H1 (cell line): ENCODE measurements around the gene ZNF3. TPM values are rescaled to one million over a fixed set of nuclear protein-coding genes. Genes with fewer than 3 reads are reported as not detected.

ENCODE experiments used
- CTCF ChIA-PET: fragments of 300-600 bp; sonication (Branson Sonifier 250); formaldehyde crosslinking; loops from one replicate; lab custom pipeline; 2021; ENCODE audit not compliant: partially characterized antibody; lab: Charles Lee
- POLR2A ChIA-PET: fragments of 300-600 bp; sonication (Branson Sonifier 250); formaldehyde crosslinking; loops from one replicate; lab custom pipeline; 2021; ENCODE audit warnings: inconsistent platforms; ENCODE audit not compliant: partially characterized antibody; lab: Charles Lee
- DNase-seq, 2 experiments: peaks; one replicate each; pipeline versions ENCODE4 v3.0.0 to v3.0.0-alpha.2; 2010 to 2022; ENCODE audit warnings: low spot score in 2 of 2, low read depth in 1 of 2, mixed read lengths in 1 of 2
- FAIRE-seq: peaks from 2 replicates; lab custom pipeline; 2011; peaks lifted over from hg19 to GRCh38; lab: Jason Lieb, UNC
- H2AFZ ChIP-seq: 2 replicates; pipeline ENCODE4 v1.8.1; 2012; ENCODE audit warnings: low read length, inconsistent platforms
- H2AK5ac ChIP-seq: 2 replicates; pipeline ENCODE4 v1.6.1; 2013; ENCODE audit warnings: low read depth, low read length
- H2BK120ac ChIP-seq: replicated peaks from 2 replicates; pipeline ENCODE3; 2013; ENCODE audit warnings: low read depth, low read length, inconsistent platforms
- H2BK12ac ChIP-seq: 2 replicates; pipeline ENCODE4 v1.6.1; 2013; ENCODE audit warnings: low read depth, low read length
- H2BK15ac ChIP-seq: 2 replicates; pipeline ENCODE4 v1.6.1; 2013; ENCODE audit warnings: low read length
- H2BK20ac ChIP-seq: 2 replicates; pipeline ENCODE4 v1.6.1; 2013; ENCODE audit warnings: low read length
- H2BK5ac ChIP-seq: 2 replicates; pipeline ENCODE4 v1.6.1; 2013; ENCODE audit warnings: low read depth, low read length
- H3K14ac ChIP-seq: 2 replicates; pipeline ENCODE4 v1.6.1; 2013; ENCODE audit warnings: inconsistent platforms; ENCODE audit not compliant: insufficient read length
- H3K18ac ChIP-seq: 2 replicates; pipeline ENCODE4 v1.6.1; 2013; ENCODE audit warnings: low read length; ENCODE audit errors: extremely low read depth
- H3K23ac ChIP-seq: 2 replicates; pipeline ENCODE4 v1.6.1; 2013; ENCODE audit warnings: inconsistent platforms; ENCODE audit not compliant: insufficient read length
- H3K23me2 ChIP-seq: 2 replicates; pipeline ENCODE4 v1.6.1; 2013; ENCODE audit warnings: low read depth, low read length
- H3K27ac ChIP-seq: 2 replicates; pipeline ENCODE4 v1.6.1; 2011; ENCODE audit warnings: low read depth, low read length, inconsistent platforms
- H3K27me3 ChIP-seq, 4 experiments: replicated peaks in 1 of 4; 1 replicate in 1 of 4; 2 replicates in 3 of 4; pipeline versions ENCODE4 v1.6.1 to v1.8.1; 2011 to 2013; ENCODE audit warnings: low read length in 3 of 4, mild to moderate bottlenecking in 3 of 4, inconsistent platforms in 2 of 4, mixed read lengths in 2 of 4, moderate library complexity in 1 of 4; ENCODE audit not compliant: control insufficient read depth in 3 of 4, insufficient read depth in 3 of 4; ENCODE audit errors: extremely low read depth in 1 of 4
- H3K36me3 ChIP-seq, 4 experiments: 2 replicates each; pipeline versions ENCODE4 v1.6.1 to v1.8.1; 2011 to 2013; ENCODE audit warnings: mild to moderate bottlenecking in 4 of 4, low read length in 3 of 4, moderate library complexity in 2 of 4, control low read depth in 1 of 4, inconsistent platforms in 1 of 4; ENCODE audit not compliant: insufficient read depth in 4 of 4, control insufficient read depth in 2 of 4
- H3K4ac ChIP-seq: replicated peaks from 2 replicates; pipeline ENCODE3; 2013; ENCODE audit warnings: low read length, low read depth, mixed read lengths, inconsistent platforms; ENCODE audit not compliant: insufficient read length
- H3K4me1 ChIP-seq, 4 experiments: replicated peaks in 1 of 4; 1 replicate in 1 of 4; 2 replicates in 3 of 4; pipeline versions ENCODE4 v1.6.1 to v1.8.1; 2011 to 2013; ENCODE audit warnings: low read length in 3 of 4, inconsistent platforms in 2 of 4, mixed read lengths in 1 of 4; ENCODE audit not compliant: insufficient read depth in 4 of 4, control insufficient read depth in 3 of 4
- H3K4me2 ChIP-seq, 2 experiments: 2 replicates each; pipeline versions ENCODE4 v1.6.1 to v1.8.1; 2011 to 2013; ENCODE audit warnings: low read depth in 2 of 2, low read length in 2 of 2, control low read depth in 1 of 2, inconsistent platforms in 1 of 2, mild to moderate bottlenecking in 1 of 2; ENCODE audit not compliant: insufficient read depth in 1 of 2
- H3K4me3 ChIP-seq, 4 experiments: fragments of 200-600, 300-600 bp in 1 of 4; sonication (generic), shearing (Covaris generic), sonication (Bioruptor Twin) in 1 of 4; 2 replicates each; pipeline versions ENCODE4 v1.5.1 to v1.8.1; 2011 to 2016; ENCODE audit warnings: low read length in 4 of 4, low read depth in 3 of 4, control low read depth in 2 of 4, inconsistent platforms in 2 of 4, mild to moderate bottlenecking in 2 of 4, mixed read lengths in 1 of 4, moderate library complexity in 1 of 4; ENCODE audit not compliant: insufficient read depth in 2 of 4; ENCODE audit errors: extremely low read depth in 1 of 4
- H3K56ac ChIP-seq: replicated peaks from 2 replicates; pipeline ENCODE3; 2013; ENCODE audit warnings: low read depth, mild to moderate bottlenecking, mixed read lengths, low read length, inconsistent platforms; ENCODE audit not compliant: insufficient read length
- H3K79me1 ChIP-seq: 2 replicates; pipeline ENCODE4 v1.6.1; 2013; ENCODE audit warnings: low read depth, low read length, control low read depth
- H3K79me2 ChIP-seq, 2 experiments: 2 replicates each; pipeline versions ENCODE4 v1.6.1 to v1.8.1; 2012 to 2013; ENCODE audit warnings: low read length in 2 of 2, mild to moderate bottlenecking in 2 of 2, inconsistent platforms in 1 of 2; ENCODE audit not compliant: insufficient read depth in 2 of 2, control insufficient read depth in 1 of 2
- H3K9ac ChIP-seq, 4 experiments: replicated peaks in 1 of 4; 1 replicate in 1 of 4; 2 replicates in 3 of 4; pipeline versions ENCODE4 v1.6.1 to v1.8.1; 2011 to 2013; ENCODE audit warnings: low read depth in 3 of 4, low read length in 3 of 4, control low read depth in 2 of 4, mild to moderate bottlenecking in 2 of 4, moderate library complexity in 2 of 4, inconsistent platforms in 1 of 4; ENCODE audit errors: extremely low read depth in 1 of 4
- H3K9me3 ChIP-seq, 2 experiments: 2 replicates each; pipeline versions ENCODE4 v1.6.1 to v1.8.1; 2012 to 2013; ENCODE audit warnings: mild to moderate bottlenecking in 2 of 2, moderate library complexity in 2 of 2, control low read depth in 1 of 2, inconsistent platforms in 1 of 2, low read depth in 1 of 2, low read length in 1 of 2, mixed read lengths in 1 of 2; ENCODE audit not compliant: insufficient read depth in 2 of 2
- H4K20me1 ChIP-seq, 2 experiments: replicated peaks in 1 of 2; 2 replicates each; pipeline versions ENCODE3 to v1.8.1; 2011 to 2013; ENCODE audit warnings: inconsistent platforms in 2 of 2, low read length in 2 of 2, mild to moderate bottlenecking in 1 of 2; ENCODE audit not compliant: insufficient read depth in 2 of 2, control insufficient read depth in 1 of 2
- H4K5ac ChIP-seq: 2 replicates; pipeline ENCODE4 v1.6.1; 2013; ENCODE audit warnings: low read length, low read depth, mixed read lengths, inconsistent platforms; ENCODE audit not compliant: insufficient read length
- H4K8ac ChIP-seq: 2 replicates; pipeline ENCODE4 v1.8.0; 2013; ENCODE audit warnings: mild to moderate bottlenecking, moderate library complexity, low read length, inconsistent platforms; ENCODE audit not compliant: insufficient read depth; ENCODE audit errors: extremely low read depth
- H4K91ac ChIP-seq: replicated peaks from 2 replicates; pipeline ENCODE3; 2013; ENCODE audit warnings: low read length, mixed read lengths, inconsistent platforms; ENCODE audit not compliant: insufficient read length
- BRCA1 ChIP-seq: IDR thresholded peaks from 2 replicates; pipeline ENCODE4 v1.6.1; 2012; ENCODE audit warnings: low read depth, low read length, improper control_type of control experiment
- CEBPB ChIP-seq: IDR thresholded peaks from 2 replicates; pipeline ENCODE4 v1.6.1; 2012; ENCODE audit warnings: low read depth, low read length
- POLR2A ChIP-seq, 2 experiments: IDR thresholded peaks; 1 replicate in 1 of 2; 2 replicates in 1 of 2; pipeline ENCODE4 v1.6.1; 2011; ENCODE audit warnings: low read depth in 2 of 2, low read length in 2 of 2, mild to moderate bottlenecking in 2 of 2; ENCODE audit errors: control extremely low read depth in 1 of 2
- RAD21 ChIP-seq, 2 experiments: IDR thresholded peaks in 1 of 2; conservative IDR thresholded peaks in 1 of 2; 2 replicates each; pipeline ENCODE4 v1.6.1; 2011; ENCODE audit warnings: low read depth in 2 of 2, low read length in 2 of 2, improper control_type of control experiment in 1 of 2, inconsistent platforms in 1 of 2, mild to moderate bottlenecking in 1 of 2, moderate library complexity in 1 of 2
- SIN3A ChIP-seq, 2 experiments: IDR thresholded peaks in 1 of 2; conservative IDR thresholded peaks in 1 of 2; 2 replicates each; pipeline ENCODE4 v1.6.1; 2011 to 2012; ENCODE audit warnings: low read length in 2 of 2, improper control_type of control experiment in 1 of 2, low read depth in 1 of 2, mild to moderate bottlenecking in 1 of 2
- SP2 ChIP-seq: IDR thresholded peaks from 2 replicates; pipeline ENCODE4 v1.6.1; 2012; ENCODE audit warnings: mild to moderate bottlenecking, low read length, inconsistent platforms
- SUZ12 ChIP-seq: fragments of 200-600 bp; sonication (generic); IDR thresholded peaks from 2 replicates; pipeline ENCODE4 v1.6.1; 2012; ENCODE audit warnings: mild to moderate bottlenecking, inconsistent platforms, low read length, moderate library complexity, mixed read lengths
- TAF7 ChIP-seq: optimal IDR thresholded peaks from 2 replicates; pipeline ENCODE3; 2011; ENCODE audit warnings: low read depth, mild to moderate bottlenecking, inconsistent platforms, low read length, moderate library complexity, borderline replicate concordance
- WGBS, 2 experiments: shearing (Covaris generic) in 1 of 2; methylation state at CpG; one replicate each; pipeline versions ENCODE4 v1.1.6 to v1.1.7; 2013 to 2015; ENCODE audit warnings: low lambda C conversion rate in 2 of 2, mixed read lengths in 2 of 2, inconsistent platforms in 1 of 2, low coverage in 1 of 2, missing lambda C conversion rate in 1 of 2; ENCODE audit not compliant: insufficient replicate concordance in 2 of 2, insufficient coverage in 1 of 2, insufficient read length in 1 of 2; ENCODE audit errors: extremely low coverage in 1 of 2, missing lambda C conversion rate in 1 of 2; 5-methylcytosine and 5-hydroxymethylcytosine counted together
- polyA plus RNA-seq, 7 experiments: library from polyadenylated mRNA; depleted of rRNA in 3 of 7; stranded (reverse) in 5 of 7; unstranded in 2 of 7; fragments of >200 nt in 5 of 7; fragments of 200-250 nt in 2 of 7; gene quantifications; 1 replicate in 5 of 7; 2 replicates in 1 of 7; 4 replicates in 1 of 7; pipeline versions ENCODE4 v1.2.1 to v1.2.3, GENCODE V29; 2011 to 2013; ENCODE audit warnings: missing spikeins in 2 of 7, mixed read lengths in 2 of 7
- total RNA-seq: library from RNA; stranded (reverse); fragmentation: NEBNext Ultra II Directional; extraction: Animal tissue kit (Norgen Biotek cat#: 25700); gene quantifications from 2 replicates; pipeline ENCODE4 v1.2.1, GENCODE V29; 2021
- TF ChIP-seq, protein P1 (sequence below): IDR thresholded peaks from 2 replicates; pipeline ENCODE4 v1.6.1; 2011; ENCODE audit warnings: low read depth, mild to moderate bottlenecking, low read length; ENCODE audit not compliant: insufficient read depth

ZNF3 gene
- total and polyA plus RNA-seq, 2 of the 8 experiments (the other 6 are each of a cell fraction or from before 2014, with no cell fraction given): 26.9 to 49.1 TPM

DNA sequence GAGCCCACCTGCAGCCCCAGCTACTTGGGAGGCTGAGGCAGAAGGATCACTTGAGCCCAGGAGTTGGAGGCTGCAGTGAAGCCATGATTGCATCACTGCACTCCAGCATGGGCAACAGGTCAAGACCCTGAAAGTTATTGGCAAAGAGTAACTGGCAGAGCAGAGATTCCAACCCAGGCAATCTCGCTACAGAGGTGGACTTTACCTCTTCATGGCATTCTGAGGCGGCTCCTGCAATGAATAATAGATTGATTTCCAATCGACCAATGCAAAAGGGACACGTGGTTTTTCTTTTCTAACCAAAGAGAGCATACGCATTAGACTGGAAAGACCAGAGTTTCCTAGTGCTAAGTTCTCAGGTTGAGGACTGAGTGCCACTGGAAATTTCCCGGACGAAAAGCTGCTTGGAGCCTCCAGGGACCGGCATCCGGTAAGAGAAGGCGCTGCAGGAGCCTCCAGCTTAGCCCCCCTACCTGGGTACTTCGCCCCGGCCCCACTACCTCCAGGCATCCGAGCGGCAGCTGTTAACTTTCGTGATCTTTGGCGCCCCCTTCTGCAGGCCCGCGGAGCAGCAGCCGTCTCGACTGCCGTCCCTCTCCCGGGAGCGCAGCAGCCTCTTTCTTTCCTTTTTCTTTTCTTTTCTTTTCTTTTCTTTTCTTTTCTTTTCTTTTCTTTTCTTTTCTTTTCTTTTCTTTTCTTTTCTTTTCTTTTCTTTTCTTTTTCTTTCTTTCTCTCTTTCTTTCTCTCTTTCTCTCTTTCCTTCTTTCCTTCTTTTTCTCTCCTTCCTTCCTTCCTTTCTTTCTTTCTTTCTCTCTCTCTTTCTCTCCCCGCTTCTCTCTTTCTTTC is 49.3 kb upstream of the ZNF3 start:
- FAIRE-seq (no peak), DNase-seq (peak in 1 of 2 experiments; percentile 99)
- peaks cover 0 to 11% (median 0%) of the 10 kb centered on the region in 4 experiments; a peak in 2 of 7 replicates for H3K27me3 ChIP-seq
- H3K79me1 ChIP-seq: no peaks in the 10 kb centered on the region
- WGBS, 2 experiments: 9% methylated on average over 24 of the region's 24 CpGs; no CpG with 5 or more reads in 1 of the 2 experiments
- no peak overlapping the region for H4K8ac ChIP-seq
- H3K4ac ChIP-seq: no peak overlapping the region
- H2AK5ac ChIP-seq: no peak overlapping the region
- peak overlapping the region; percentile 61; the same call in 1 of the 2 replicates for H2BK20ac ChIP-seq
- H4K5ac ChIP-seq: no peak overlapping the region
- H3K23ac ChIP-seq: no peak overlapping the region
- no peaks in the 10 kb centered on the region for H3K9me3 ChIP-seq
- peak overlapping the region; percentile 55 for H2BK120ac ChIP-seq
- peaks cover 0 to 8% (median 0%) of the 10 kb centered on the region in 4 experiments; a peak in 2 of 7 replicates for H3K4me1 ChIP-seq
- peak overlapping the region; percentile 65; the same call in 1 of the 2 replicates for H3K18ac ChIP-seq
- ChIA-PET CTCF (interaction anchor here (0.6 to 9.0 kb wide), 36 partner anchors 10 to 1465 kb away, joined by 3 to 108 read pairs (median 5); partner anchors contain the start of genes AP4M1, GAL3ST4, LAMTOR4 and MCM7), POLR2A (interaction anchor here (0.6 to 4.1 kb wide), 21 partner anchors 10 to 544 kb away, joined by 3 to 68 read pairs (median 4); partner anchors contain the start of genes AP4M1, LAMTOR4, MCM7 and ZKSCAN1)
- peak overlapping the region; percentile 0 to 54; a peak in 3 of 4 replicates for H3K4me2 ChIP-seq
- H2AFZ ChIP-seq: peak overlapping the region; percentile 86
- peak overlapping the region; percentile 84 for H4K91ac ChIP-seq
- no peaks in the 10 kb centered on the region for H3K79me2 ChIP-seq
- peak overlapping the region; percentile 88; the same call in 1 of the 2 replicates for H2BK15ac ChIP-seq
- no peaks in the 10 kb centered on the region for H4K20me1 ChIP-seq
- H2BK12ac ChIP-seq: no peak overlapping the region
- H3K14ac ChIP-seq: no peak overlapping the region
- H3K9ac ChIP-seq: 0 out of 7 replicates have a peak overlapping the region, but pooled peaks of 1 of the 4 experiments have one; percentile 5
- H3K23me2 ChIP-seq: peaks cover 8% of the 10 kb centered on the region; the same call in 1 of the 2 replicates
- no peak overlapping the region for H3K56ac ChIP-seq
- no peaks in the 10 kb centered on the region for H3K36me3 ChIP-seq
- H3K27ac ChIP-seq: no peak overlapping the region
- H2BK5ac ChIP-seq: no peak overlapping the region
- H3K4me3 ChIP-seq: peak overlapping the region in 2 of 4 experiments; percentile 11 to 43; a peak in 3 of 8 replicates
- TF ChIP-seq SUZ12 (no peak), SP2 (no peak), BRCA1 (no peak), SIN3A (conservative IDR thresholded peaks at IDR 0.05 in 1 of 2, IDR thresholded peaks at IDR 0.05 in 1 of 2; ENCODE audit: low read depth in 1 of 2, low read length in 2 of 2) (0 out of 4 replicates have a peak, but pooled peaks of 1 of the 2 experiments have one; percentile 31), POLR2A (IDR thresholded peaks at IDR 0.05; ENCODE audit: control extremely low read depth in 1 of 2, low read depth in 2 of 2, low read length in 2 of 2) (0 out of 3 replicates have a peak, but pooled peaks of 1 of the 2 experiments have one; percentile 20), CEBPB (peak; percentile 89), TAF7 (peak; percentile 26), RAD21 (IDR thresholded peaks at IDR 0.05 in 1 of 2, conservative IDR thresholded peaks at IDR 0.05 in 1 of 2; ENCODE audit: low read depth in 2 of 2, low read length in 2 of 2) (peak; percentile 71 to 76)
- TF ChIP-seq, protein P1, sequence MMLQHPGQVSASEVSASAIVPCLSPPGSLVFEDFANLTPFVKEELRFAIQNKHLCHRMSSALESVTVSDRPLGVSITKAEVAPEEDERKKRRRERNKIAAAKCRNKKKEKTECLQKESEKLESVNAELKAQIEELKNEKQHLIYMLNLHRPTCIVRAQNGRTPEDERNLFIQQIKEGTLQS: peak; percentile 30; the same call in 1 of the 2 replicates
